ENCODE results near the gene LRIG1. TPM values are rescaled to one million over a fixed set of nuclear protein-coding genes. Genes with fewer than 3 reads are reported as not detected.

Gene LRIG1
- total and polyA plus RNA-seq, 2 donors from 2014 or later: 8.2 to 20.6 TPM

DNA sequence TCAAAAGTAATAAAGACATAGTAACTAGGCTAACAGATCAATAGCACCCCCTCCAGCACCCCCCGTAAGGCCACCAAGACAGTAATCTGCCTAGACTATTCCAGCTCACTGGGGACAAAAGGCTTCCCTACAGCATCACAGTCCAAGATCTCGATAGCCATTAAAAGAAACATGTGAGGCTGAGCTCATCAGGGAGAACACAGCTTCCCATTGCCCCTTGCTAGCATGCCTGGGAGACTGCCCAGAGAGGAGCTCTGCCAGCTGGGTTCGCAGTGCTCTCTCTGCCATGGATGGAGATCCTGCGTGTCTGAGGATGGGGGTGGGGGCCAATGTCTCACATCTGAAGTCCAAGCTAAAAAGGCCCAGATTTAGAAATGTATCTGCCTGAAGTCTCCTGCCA is 17.8 kb downstream of the LRIG1 start:
- H3K9ac ChIP-seq (ENCODE audit: low read length in 3 of 3): no peak overlapping the region
- H3K4me1 ChIP-seq (ENCODE audit: control insufficient read depth in 2 of 3, insufficient read depth in 2 of 3, low read depth in 1 of 3, low read length in 3 of 3): peaks cover 0 to 16% (median 12%) of the 10 kb centered on the region in 3 donors
- no peak overlapping the region for H3K4me3 ChIP-seq (ENCODE audit: low read length in 3 of 3)
- H3K27me3 ChIP-seq (ENCODE audit: control insufficient read depth, insufficient read depth, low read length): no peaks in the 10 kb centered on the region
- H3K27ac ChIP-seq (ENCODE audit: low read depth in 2 of 2, low read length in 2 of 2): no peak overlapping the region
- peak in 1 of 5 donors; percentile 73 for DNase-seq
- H3K9me3 ChIP-seq (ENCODE audit: control insufficient read depth in 2 of 3, insufficient read depth in 1 of 3, low read length in 3 of 3): no peaks in the 10 kb centered on the region
- intact Hi-C loops (cut with DNase I): no loop called here
- no peak for FAIRE-seq
- H3K36me3 ChIP-seq (ENCODE audit: control insufficient read depth in 2 of 3, insufficient read depth in 3 of 3, low read length in 3 of 3): no peaks in the 10 kb centered on the region
- TF ChIP-seq, protein P1, sequence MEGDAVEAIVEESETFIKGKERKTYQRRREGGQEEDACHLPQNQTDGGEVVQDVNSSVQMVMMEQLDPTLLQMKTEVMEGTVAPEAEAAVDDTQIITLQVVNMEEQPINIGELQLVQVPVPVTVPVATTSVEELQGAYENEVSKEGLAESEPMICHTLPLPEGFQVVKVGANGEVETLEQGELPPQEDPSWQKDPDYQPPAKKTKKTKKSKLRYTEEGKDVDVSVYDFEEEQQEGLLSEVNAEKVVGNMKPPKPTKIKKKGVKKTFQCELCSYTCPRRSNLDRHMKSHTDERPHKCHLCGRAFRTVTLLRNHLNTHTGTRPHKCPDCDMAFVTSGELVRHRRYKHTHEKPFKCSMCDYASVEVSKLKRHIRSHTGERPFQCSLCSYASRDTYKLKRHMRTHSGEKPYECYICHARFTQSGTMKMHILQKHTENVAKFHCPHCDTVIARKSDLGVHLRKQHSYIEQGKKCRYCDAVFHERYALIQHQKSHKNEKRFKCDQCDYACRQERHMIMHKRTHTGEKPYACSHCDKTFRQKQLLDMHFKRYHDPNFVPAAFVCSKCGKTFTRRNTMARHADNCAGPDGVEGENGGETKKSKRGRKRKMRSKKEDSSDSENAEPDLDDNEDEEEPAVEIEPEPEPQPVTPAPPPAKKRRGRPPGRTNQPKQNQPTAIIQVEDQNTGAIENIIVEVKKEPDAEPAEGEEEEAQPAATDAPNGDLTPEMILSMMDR (IDR thresholded peaks at IDR 0.05; ENCODE audit: borderline replicate concordance, extremely low read depth, insufficient read depth): no peak

DNA sequence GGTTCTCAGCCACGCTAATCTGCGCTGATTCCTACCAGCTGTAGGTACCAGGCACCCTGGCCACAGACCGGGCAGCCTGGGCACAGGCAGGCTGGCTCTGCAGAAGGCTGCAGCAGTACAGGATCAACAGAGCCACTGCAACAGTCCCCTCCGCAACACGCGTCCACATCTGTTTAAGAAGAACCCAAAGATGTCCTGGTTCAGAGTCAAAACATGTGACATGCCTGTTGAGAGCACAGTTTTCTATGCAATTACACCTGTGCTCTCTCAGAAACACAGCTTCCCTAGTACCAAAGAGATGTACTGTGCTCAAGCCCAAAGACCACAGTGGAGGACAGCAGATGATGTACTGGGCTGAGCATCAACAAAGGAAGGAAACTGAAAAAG is 18.8 kb downstream of the LRIG1 start:
- FAIRE-seq (no peak), DNase-seq (no peak)
- H3K27me3 ChIP-seq (ENCODE audit: control insufficient read depth, insufficient read depth, low read length): no peaks in the 10 kb centered on the region
- H3K4me3 ChIP-seq (ENCODE audit: low read length in 3 of 3): no peak overlapping the region
- H3K27ac ChIP-seq (ENCODE audit: low read depth in 2 of 2, low read length in 2 of 2): no peak overlapping the region
- intact Hi-C loops (cut with DNase I): no loop called here
- H3K4me1 ChIP-seq (ENCODE audit: control insufficient read depth in 2 of 3, insufficient read depth in 2 of 3, low read depth in 1 of 3, low read length in 3 of 3): peaks cover 0 to 22% (median 16%) of the 10 kb centered on the region in 3 donors
- no peak overlapping the region for H3K9ac ChIP-seq (ENCODE audit: low read length in 3 of 3)
- H3K9me3 ChIP-seq (ENCODE audit: control insufficient read depth in 2 of 3, insufficient read depth in 1 of 3, low read length in 3 of 3): no peaks in the 10 kb centered on the region
- no peaks in the 10 kb centered on the region for H3K36me3 ChIP-seq (ENCODE audit: control insufficient read depth in 2 of 3, insufficient read depth in 3 of 3, low read length in 3 of 3)
- TF ChIP-seq, protein P1 (IDR thresholded peaks at IDR 0.05; ENCODE audit: borderline replicate concordance, extremely low read depth, insufficient read depth): no peak

DNA sequence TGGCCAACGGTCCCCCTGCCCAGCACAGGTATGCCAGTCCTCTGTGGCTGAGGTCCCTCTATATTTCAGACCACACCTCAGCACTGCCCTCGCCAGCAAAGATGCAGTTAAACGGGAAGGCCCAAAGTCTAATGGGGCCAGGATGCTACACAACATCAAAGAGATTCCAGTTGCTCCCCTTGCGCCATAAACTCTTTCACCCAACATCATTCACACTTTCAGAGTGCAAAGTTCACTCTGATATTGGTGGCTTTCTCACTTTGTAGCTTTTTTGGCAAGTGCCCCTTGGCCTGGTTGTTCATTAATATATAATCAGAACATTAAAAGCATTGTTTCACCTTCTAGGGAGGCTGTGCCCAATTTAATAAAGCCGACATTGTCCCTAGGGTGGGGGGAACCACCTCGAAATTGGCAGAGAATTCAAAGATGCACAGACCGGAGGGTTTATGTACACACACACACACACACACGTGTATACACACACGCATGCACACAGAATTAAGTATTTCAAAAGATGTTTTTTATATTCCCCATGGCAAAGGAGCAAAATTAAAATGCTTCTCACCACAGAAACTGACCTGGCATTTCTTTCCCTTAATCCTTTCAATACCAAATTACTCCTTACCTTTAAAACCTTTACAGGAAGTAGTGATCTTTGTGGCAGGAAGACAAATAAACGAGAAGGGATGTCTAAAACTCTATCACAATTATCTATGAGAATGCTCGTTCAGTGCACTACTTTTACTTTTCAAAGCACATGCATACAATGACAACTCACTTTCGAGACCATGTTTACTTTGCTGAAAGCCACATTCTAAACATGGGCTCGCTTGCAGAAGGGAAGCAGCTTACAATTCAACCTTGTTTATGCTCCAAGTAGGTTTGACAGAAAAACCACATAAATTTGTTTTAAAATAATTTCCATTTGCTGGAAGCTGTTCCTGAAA is 19.5 kb downstream of the LRIG1 start:
- no peak overlapping the region for H3K4me3 ChIP-seq (ENCODE audit: low read length in 3 of 3)
- TF ChIP-seq, protein P1 (IDR thresholded peaks at IDR 0.05; ENCODE audit: borderline replicate concordance, extremely low read depth, insufficient read depth): no peak
- FAIRE-seq: no peak
- no peak for DNase-seq
- no peak overlapping the region for H3K27ac ChIP-seq (ENCODE audit: low read depth in 2 of 2, low read length in 2 of 2)
- no peaks in the 10 kb centered on the region for H3K36me3 ChIP-seq (ENCODE audit: control insufficient read depth in 2 of 3, insufficient read depth in 3 of 3, low read length in 3 of 3)
- no peaks in the 10 kb centered on the region for H3K9me3 ChIP-seq (ENCODE audit: control insufficient read depth in 2 of 3, insufficient read depth in 1 of 3, low read length in 3 of 3)
- no peaks in the 10 kb centered on the region for H3K27me3 ChIP-seq (ENCODE audit: control insufficient read depth, insufficient read depth, low read length)
- intact Hi-C loops (cut with DNase I): no loop called here
- H3K4me1 ChIP-seq (ENCODE audit: control insufficient read depth in 2 of 3, insufficient read depth in 2 of 3, low read depth in 1 of 3, low read length in 3 of 3): peaks cover 0 to 22% (median 18%) of the 10 kb centered on the region in 3 donors
- H3K9ac ChIP-seq (ENCODE audit: low read length in 3 of 3): no peak overlapping the region
